Stomach smooth muscle (tissue), 2 donors: ENCODE results near the gene CCDC186.

Source experiments
- H3K27ac ChIP-seq: one replicate; pipeline ENCODE4 v1.7.0; 2013; ENCODE audit warnings: mild to moderate bottlenecking, low read length, inconsistent platforms
- H3K27me3 ChIP-seq, 2 donors: one replicate each; pipeline ENCODE4 v1.7.0; 2013; ENCODE audit warnings: low read length in 2 of 2; ENCODE audit not compliant: insufficient read depth in 2 of 2, control insufficient read depth in 1 of 2
- H3K36me3 ChIP-seq, 2 donors: one replicate each; pipeline ENCODE4 v1.7.0; 2013; ENCODE audit warnings: low read length in 2 of 2; ENCODE audit not compliant: control insufficient read depth in 2 of 2, insufficient read depth in 2 of 2
- H3K4me1 ChIP-seq: one replicate; pipeline ENCODE4 v1.7.0; 2013; ENCODE audit warnings: low read length; ENCODE audit not compliant: control insufficient read depth, insufficient read depth
- H3K4me3 ChIP-seq, 2 donors: one replicate each; pipeline ENCODE4 v1.7.0; 2013; ENCODE audit warnings: low read length in 2 of 2
- H3K9ac ChIP-seq, 2 donors: one replicate each; pipeline ENCODE4 v1.7.0; 2013; ENCODE audit warnings: low read length in 2 of 2, mild to moderate bottlenecking in 1 of 2
- H3K9me3 ChIP-seq, 2 donors: one replicate each; pipeline ENCODE4 v1.7.0; 2013; ENCODE audit warnings: low read length in 2 of 2; ENCODE audit not compliant: control insufficient read depth in 2 of 2
- donor health status: healthy.
- donor health status: Pancreatic carcinoma.

The CCDC186 gene

DNA sequence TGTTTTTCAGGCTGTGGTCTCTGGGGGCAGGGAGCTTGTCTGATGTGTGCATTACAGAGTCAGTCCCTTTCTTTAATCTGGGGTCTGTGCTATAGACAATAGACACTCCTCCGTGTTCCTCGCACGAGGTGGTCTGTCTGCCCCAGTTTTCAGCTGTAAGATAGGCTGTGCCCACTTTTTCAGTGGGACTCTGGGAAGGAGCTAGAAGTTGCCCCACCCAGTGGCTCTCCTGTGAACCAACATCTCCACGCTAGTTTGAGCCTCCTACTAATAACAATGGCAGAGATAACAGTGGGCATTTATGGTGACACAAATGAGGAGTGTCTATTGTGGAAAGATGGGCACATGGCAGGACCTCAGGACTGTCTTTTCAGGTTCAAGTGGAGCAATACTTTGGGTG, 86.3 kb downstream of the CCDC186 start:
- Histone ChIP-seq H3K27me3 (no peaks in the 10 kb centered on the region), H3K36me3 (no peaks in the 10 kb centered on the region), H3K4me3 (no peak overlapping the region), H3K9me3 (no peaks in the 10 kb centered on the region), H3K9ac (no peak overlapping the region), H3K27ac (no peak overlapping the region), H3K4me1 (no peaks in the 10 kb centered on the region)

- Histone ChIP-seq H3K4me1 (no peaks in the 10 kb centered on the region), H3K36me3 (no peaks in the 10 kb centered on the region), H3K4me3 (no peak overlapping the region), H3K9ac (no peak overlapping the region), H3K27ac (no peak overlapping the region), H3K27me3 (no peaks in the 10 kb centered on the region), H3K9me3 (no peaks in the 10 kb centered on the region)
Observed at GRCh38 chr10:114087255-114087654, 86.7 kb downstream of the CCDC186 start.

- no peaks in the 10 kb centered on the region for H3K9me3 ChIP-seq
- H3K27me3 ChIP-seq, result no peaks in the 10 kb centered on the region
- no peak overlapping the region for H3K27ac ChIP-seq
- H3K9ac ChIP-seq, result no peak overlapping the region
- H3K4me1 ChIP-seq, result no peaks in the 10 kb centered on the region
- no peaks in the 10 kb centered on the region for H3K36me3 ChIP-seq
- no peak overlapping the region for H3K4me3 ChIP-seq
Observed at GRCh38 chr10:114084215-114084614, 89.8 kb downstream of the CCDC186 start.

DNA sequence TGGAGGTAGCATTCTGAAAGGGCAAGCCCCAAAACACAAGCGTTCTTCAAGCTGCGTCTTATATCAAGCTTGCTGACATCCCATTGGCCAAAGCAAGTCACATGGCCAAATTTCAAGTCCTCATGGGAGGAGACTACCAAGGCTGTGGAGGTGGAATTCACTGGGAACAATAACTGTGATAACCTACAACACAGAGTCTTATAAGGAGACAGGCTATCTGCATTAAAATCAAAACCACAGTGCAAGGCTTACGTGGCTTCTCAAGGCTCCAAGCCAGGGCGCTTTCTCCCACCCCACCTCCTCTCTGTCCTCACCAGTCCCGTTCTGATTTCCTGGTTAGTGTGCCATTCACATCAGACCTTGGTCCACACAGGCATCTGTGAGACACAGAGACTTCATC, 91.0 kb downstream of the CCDC186 start:
- Histone ChIP-seq H3K36me3 (no peaks in the 10 kb centered on the region), H3K27me3 (no peaks in the 10 kb centered on the region), H3K4me1 (no peaks in the 10 kb centered on the region), H3K9ac (no peak overlapping the region), H3K9me3 (no peaks in the 10 kb centered on the region), H3K4me3 (no peak overlapping the region), H3K27ac (no peak overlapping the region)

- H3K36me3 ChIP-seq, result no peaks in the 10 kb centered on the region
- no peaks in the 10 kb centered on the region for H3K27me3 ChIP-seq
- no peak overlapping the region for H3K4me3 ChIP-seq
- H3K4me1 ChIP-seq, result no peaks in the 10 kb centered on the region
- H3K9ac ChIP-seq, result no peak overlapping the region
- no peak overlapping the region for H3K27ac ChIP-seq
- H3K9me3 ChIP-seq, result no peaks in the 10 kb centered on the region
Observed at GRCh38 chr10:114081911-114082583, 92.0 kb downstream of the CCDC186 start.

GRCh38 chr10:114079421-114079820, 94.6 kb downstream of the CCDC186 start:
- no peak overlapping the region for H3K4me3 ChIP-seq

GRCh38 chr10:114078346-114078745, 95.7 kb downstream of the CCDC186 start:
- H3K27me3 ChIP-seq, result no peaks in the 10 kb centered on the region
- no peaks in the 10 kb centered on the region for H3K4me1 ChIP-seq
- H3K4me3 ChIP-seq, result no peak overlapping the region
- no peak overlapping the region for H3K9ac ChIP-seq
- no peaks in the 10 kb centered on the region for H3K36me3 ChIP-seq
- no peak overlapping the region for H3K27ac ChIP-seq
- H3K9me3 ChIP-seq, result no peaks in the 10 kb centered on the region

More at GRCh38 chr10:114079421-114079820, 94.6 kb downstream of the CCDC186 start:
- H3K27me3 ChIP-seq, result no peaks in the 10 kb centered on the region
- H3K9ac ChIP-seq, result no peak overlapping the region
- no peaks in the 10 kb centered on the region for H3K36me3 ChIP-seq
- H3K4me1 ChIP-seq, result no peaks in the 10 kb centered on the region
- no peaks in the 10 kb centered on the region for H3K9me3 ChIP-seq
- H3K27ac ChIP-seq, result no peak overlapping the region

DNA sequence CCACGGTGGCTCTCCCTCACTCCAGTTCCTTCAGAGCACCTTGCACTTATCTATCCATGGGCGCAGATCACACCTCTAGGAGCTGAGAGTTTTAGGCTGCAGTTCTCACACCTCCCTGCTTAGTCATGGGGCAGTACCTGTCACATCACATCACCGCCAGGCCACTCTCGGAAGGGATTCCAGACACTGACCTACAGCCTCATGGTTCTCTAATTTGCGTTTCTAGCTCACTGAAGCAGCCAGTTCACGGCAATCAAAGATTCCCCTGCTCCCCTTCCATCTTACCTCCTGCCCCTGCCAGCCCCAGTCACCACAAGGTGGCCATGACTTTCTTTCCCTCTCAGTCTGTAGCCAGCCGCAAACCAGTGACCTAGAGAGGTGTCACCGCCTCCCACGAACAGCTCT, 96.2 kb downstream of the CCDC186 start:
- Histone ChIP-seq H3K36me3 (no peaks in the 10 kb centered on the region), H3K4me3 (no peak overlapping the region), H3K4me1 (no peaks in the 10 kb centered on the region), H3K27ac (no peak overlapping the region), H3K9me3 (no peaks in the 10 kb centered on the region), H3K9ac (no peak overlapping the region), H3K27me3 (no peaks in the 10 kb centered on the region)

DNA sequence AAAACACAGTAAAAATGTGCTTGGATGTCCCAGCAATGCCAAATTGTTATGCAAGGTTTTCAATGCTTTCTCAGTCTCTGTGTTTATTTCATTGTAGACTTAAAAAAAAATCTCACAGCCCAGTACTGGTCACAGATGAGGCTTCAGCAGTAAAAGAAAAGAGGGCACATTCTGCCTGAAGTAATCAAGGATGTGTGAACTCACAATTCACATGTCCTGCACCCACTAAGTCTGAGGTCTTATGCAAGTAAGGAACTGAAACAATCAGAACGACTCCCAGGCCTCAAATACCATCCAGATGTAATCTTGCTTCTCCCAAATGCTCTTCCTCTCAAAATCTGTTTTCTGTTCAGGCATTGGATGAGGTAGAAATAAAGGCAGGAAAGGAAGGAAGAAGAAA, 96.7 kb downstream of the CCDC186 start:
- no peaks in the 10 kb centered on the region for H3K9me3 ChIP-seq
- no peak overlapping the region for H3K27ac ChIP-seq
- H3K9ac ChIP-seq, result no peak overlapping the region
- H3K4me1 ChIP-seq, result no peaks in the 10 kb centered on the region
- H3K4me3 ChIP-seq, result no peak overlapping the region
- H3K36me3 ChIP-seq, result no peaks in the 10 kb centered on the region
- H3K27me3 ChIP-seq, result no peaks in the 10 kb centered on the region

- H3K36me3 ChIP-seq, result no peaks in the 10 kb centered on the region
- no peaks in the 10 kb centered on the region for H3K9me3 ChIP-seq
- no peak overlapping the region for H3K9ac ChIP-seq
- H3K27me3 ChIP-seq, result no peaks in the 10 kb centered on the region
- no peak overlapping the region for H3K27ac ChIP-seq
- no peaks in the 10 kb centered on the region for H3K4me1 ChIP-seq
- H3K4me3 ChIP-seq, result no peak overlapping the region
Observed at GRCh38 chr10:114075093-114075492, 98.9 kb downstream of the CCDC186 start.

GRCh38 chr10:114073395-114074186, 100.4 kb downstream of the CCDC186 start:
- Histone ChIP-seq H3K27ac (no peak overlapping the region), H3K4me3 (no peak overlapping the region), H3K4me1 (no peaks in the 10 kb centered on the region), H3K9ac (no peak overlapping the region), H3K27me3 (no peaks in the 10 kb centered on the region), H3K9me3 (no peaks in the 10 kb centered on the region), H3K36me3 (no peaks in the 10 kb centered on the region)
